COLO668 (cell line): ENCODE measurements around the gene CNTNAP5.

Source experiments
- DNase-seq: peaks from one replicate; lab custom pipeline; 2025; ENCODE audit not compliant: unreplicated experiment; lab: John Stamatoyannopoulos, UW

CNTNAP5 gene

DNA sequence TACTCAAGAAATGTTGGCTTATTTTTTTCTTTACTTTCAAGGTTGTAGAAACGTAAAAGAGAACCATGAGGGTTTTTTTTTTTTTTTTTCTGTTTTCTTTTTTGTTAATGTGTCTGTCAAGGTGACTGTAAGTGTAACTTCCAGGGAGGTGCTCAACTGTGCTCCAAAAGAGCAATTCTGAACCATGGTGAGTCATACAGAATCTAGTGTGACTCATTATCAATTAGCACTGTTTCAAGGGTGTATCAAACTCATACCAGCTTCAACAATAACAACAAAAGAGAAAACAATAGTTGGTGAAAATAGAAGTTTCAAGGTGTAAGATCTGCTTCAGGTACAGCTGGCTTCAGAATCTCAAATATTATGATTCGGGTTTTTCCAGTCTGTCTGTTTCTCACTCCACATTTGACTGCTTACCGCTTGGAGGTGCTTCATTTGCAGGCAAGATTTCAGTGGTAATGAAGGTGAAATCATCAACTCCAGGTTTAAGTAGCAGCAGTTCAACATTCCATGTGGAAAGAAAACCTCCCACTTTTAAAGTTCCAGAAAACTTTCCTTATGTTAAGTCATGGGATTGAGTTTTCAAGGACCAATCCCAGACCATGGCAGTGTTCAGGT, 850.6 kb downstream of the CNTNAP5 start:
- no peak for DNase-seq

- DNase-seq, result no peak
These were observed 852.1 kb downstream of the CNTNAP5 start for GRCh38 chr2:124877141-124877577.

DNA sequence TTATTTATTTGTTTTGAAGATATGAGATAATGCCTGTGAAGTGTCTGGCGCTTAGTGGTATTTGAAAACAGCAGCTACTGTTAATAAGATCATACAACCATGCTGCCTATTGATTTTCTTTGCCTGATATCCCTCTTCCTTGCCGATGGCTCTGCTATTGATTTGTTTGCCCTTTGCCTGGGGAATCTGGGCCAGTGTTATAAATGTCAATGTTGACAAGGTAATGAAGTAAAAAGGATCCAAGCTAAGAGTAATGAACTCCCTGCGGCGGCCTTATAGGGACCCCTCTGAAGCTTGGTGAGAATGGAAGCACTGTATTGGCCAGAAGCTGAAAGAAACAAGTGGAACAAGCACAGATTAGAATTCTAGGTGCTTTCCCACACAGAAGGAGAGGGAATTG, 854.6 kb downstream of the CNTNAP5 start:
- no peak for DNase-seq

DNA sequence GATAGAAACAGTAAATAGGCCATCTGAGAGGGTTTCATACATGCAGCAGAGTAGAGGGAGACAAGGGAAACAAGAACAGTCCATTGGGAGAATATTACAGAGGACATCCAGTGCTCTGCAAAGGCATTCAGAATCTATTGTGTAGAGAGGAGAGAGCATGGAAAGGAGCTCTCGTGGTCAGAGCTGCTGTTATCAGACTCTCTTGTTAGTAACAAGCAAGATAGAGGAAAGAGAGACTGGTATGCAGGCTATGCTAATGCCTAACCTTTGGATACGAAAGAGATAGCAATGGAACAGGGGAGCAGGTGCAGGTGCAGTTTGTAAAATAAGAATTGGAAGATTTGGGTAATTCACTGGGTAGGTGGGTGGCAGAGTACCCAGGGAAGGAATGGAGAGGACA, 855.9 kb downstream of the CNTNAP5 start:
- DNase-seq, result no peak

DNA sequence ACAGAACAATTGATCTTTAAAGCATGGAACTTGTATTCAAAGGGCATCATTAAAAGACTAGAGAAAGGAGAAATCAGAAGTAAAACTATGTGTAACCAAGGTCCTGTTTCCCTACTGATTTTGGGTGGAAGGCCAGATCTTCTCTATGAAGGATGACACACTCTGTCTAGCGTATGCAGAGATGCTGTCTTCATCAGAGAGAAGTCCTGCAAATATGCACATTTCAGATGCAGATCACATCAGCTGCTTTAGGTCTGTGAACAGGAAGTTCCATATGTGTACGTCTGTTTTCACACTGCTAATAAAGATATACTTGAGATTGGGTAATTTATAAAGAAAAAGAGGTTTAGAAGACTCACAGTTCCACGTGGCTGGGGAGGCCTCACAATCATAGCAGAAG, 857.3 kb downstream of the CNTNAP5 start:
- no peak for DNase-seq

- no peak for DNase-seq
These were observed 858.5 kb downstream of the CNTNAP5 start for GRCh38 chr2:124883595-124883994.

DNA sequence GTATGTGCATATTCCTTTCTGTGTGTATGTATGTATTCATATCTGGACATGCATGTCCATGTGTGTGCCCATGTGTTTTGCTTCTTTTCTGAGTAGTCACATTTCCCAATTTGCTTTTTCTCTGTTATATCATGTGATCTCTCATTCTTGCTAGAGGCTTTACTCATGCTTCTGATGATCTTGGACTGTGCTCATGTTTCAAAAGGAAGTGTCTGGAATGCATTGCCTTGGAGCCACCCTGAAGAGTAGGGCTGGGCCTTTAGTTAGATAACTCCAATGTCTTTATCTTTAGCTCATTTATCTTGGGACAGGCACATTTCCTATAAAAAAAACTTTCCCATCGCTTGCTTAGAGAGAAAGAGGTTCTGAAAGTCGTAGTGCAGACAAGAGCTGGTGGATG, 859.2 kb downstream of the CNTNAP5 start:
- no peak for DNase-seq

GRCh38 chr2:124886216-124886615, 861.1 kb downstream of the CNTNAP5 start:
- no peak for DNase-seq

GRCh38 chr2:124887466-124887865, 862.4 kb downstream of the CNTNAP5 start:
- no peak for DNase-seq

DNA sequence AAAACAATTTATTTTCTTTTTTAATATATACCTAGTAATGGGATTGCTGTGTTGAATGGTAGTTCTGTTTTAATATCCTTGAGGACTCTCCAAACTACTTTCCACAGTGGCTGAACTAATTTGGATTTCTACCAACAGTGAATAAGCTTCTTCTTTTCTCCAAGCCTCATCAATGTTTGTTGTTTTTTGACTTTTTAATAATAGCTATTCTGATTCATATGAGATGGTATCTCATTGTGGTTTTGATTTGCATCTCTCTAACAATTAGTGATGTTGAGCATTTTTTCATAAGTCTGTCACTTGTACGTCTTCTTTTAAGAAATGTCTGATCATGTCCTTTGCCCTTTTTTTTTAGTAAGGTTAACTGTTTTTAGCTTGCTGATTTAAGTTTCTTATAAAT, 863.3 kb downstream of the CNTNAP5 start:
- DNase-seq, result no peak

GRCh38 chr2:124894199-124894598, 869.1 kb downstream of the CNTNAP5 start:
- no peak for DNase-seq

GRCh38 chr2:124898827-124899226, 873.7 kb downstream of the CNTNAP5 start:
- no peak for DNase-seq

DNA sequence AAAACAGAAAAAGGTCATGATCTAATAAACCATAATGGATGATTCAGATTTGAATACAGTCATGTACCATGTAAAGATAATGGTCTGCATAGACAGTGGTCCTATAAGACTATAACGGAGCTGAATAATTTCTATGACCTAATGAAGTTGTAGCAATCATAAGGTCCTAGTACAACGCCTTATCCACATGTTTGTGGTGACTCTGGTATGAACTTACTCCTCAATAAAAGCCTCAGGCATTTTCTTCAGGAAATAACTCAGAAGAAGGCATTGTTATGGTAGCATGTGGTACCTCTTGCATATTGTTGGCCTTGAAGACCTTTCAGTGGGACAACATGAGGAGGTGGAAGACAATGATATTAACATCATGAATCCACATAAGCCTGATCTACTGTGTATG, 883.3 kb downstream of the CNTNAP5 start:
- no peak for DNase-seq

GRCh38 chr2:124911560-124911959, 886.5 kb downstream of the CNTNAP5 start:
- no peak for DNase-seq

GRCh38 chr2:124913868-124914267, 888.8 kb downstream of the CNTNAP5 start:
- no peak for DNase-seq

DNA sequence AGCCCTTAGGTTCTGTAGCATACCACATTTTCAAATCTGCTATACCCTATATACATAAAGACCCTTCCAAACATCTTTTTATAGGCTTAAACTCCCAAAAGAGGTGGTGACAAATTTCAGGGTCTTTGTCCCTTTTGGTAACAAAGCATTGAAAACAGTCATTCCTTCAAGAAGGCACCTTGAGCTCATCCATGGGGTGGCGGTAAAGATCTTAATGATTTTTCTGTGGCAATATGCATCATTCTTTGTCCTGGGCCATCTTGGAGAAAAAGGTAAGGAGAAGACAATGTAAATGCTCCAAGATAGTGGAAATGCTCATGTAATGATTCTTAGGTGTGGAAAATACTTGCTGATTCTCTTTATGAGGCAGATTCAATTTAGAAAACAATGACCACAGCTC, 890.5 kb downstream of the CNTNAP5 start:
- DNase-seq, result no peak

GRCh38 chr2:124919296-124919695, 894.2 kb downstream of the CNTNAP5 start:
- DNase-seq, result no peak

GRCh38 chr2:124920448-124920847, 895.4 kb downstream of the CNTNAP5 start:
- DNase-seq, result no peak

DNA sequence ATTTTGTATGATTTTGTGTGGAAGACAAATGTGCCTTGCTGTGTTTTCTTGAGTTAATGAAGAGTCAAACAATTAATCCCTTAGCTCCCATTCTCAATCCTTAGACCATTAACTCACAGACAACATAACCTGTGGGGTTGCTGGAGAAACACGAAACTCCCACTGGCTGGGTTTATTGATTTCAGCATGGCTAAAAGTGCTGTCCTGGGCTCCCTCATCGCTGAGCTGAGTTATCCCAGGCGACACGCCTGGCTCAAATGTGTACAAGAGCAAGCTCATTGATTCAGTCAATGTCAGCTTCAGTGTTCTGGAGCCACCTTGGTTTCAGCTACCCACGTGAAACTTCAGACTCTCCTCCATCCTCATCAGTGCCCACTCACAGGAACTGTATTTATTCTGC, 896.1 kb downstream of the CNTNAP5 start:
- DNase-seq, result no peak

DNA sequence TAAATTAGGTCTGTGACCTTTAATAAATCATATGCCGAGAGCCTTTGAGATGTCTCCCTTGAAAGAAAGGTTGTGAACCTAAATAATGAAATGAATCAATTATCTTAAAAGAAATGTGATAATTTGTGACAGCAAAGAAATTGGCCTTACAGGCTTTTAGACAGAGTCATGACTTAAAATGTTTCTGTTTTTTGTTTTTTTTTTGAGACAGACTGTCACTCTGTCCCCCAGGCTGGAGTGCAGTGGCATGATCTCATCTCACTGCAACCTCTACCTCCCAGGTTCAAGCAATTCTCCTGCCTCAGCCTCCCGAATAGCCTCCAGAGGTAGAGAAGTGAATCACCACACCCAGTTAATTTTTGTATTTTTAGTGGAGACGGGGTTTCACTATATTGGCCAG, 898.0 kb downstream of the CNTNAP5 start:
- no peak for DNase-seq

GRCh38 chr2:124933883-124934282, 908.8 kb downstream of the CNTNAP5 start:
- no peak for DNase-seq

DNA sequence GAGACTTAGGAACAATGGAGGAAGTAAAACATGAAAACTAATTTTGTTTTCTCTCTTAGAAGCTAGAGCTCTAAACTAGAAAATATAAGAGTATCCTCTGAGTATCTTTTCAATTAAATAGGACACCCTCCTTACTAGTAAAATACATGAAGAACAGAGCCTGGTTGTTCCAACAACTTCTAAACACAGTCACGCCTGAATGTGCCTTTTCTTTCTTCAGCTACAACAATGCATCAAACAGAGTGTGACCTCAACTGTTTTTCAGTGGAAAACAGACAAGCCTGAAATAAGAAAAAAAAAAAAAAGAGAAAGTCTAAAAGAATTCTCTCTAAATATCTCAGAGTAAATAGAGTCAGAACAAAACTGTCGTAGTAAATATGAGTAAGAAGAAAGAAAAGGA, 928.8 kb downstream of the CNTNAP5 start:
- no peak for DNase-seq

DNA sequence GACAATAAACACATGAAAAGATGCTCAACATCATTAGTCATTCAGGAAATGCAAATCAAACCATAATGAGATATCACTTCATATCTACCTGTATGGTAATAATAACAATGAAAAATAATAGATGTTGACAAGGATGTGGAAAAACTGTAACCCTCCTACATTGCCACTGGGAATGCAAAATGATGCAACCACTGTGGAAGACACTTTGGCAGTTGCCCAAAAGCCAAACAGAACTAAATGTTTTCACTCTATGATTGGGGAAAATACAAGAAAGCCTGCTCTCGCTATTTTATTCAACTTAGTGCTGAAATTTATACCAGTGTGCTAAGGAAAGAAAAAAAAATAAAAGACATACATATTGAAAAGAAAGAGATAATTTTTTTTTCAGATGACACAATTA, 934.5 kb downstream of the CNTNAP5 start:
- DNase-seq, result no peak

- no peak for DNase-seq
These were observed 936.0 kb downstream of the CNTNAP5 start for GRCh38 chr2:124961132-124961531.
